Cardiac fibroblast (primary cell): ENCODE data around the gene NKAIN2.
A peak's percentile ranks its signal among the peaks of the same experiment; 100 is the strongest.

Experiments
- DNase-seq, 2 donors: peaks; one replicate each; pipeline versions ENCODE4 v3.0.0 to v3.0.0-alpha.2; 2010; ENCODE audit warnings: low read depth in 2 of 2
- H3K4me3 ChIP-seq, 2 donors: replicated peaks in 1 of 2; 1 replicate in 1 of 2; 2 replicates in 1 of 2; pipeline ENCODE4 v1.5.1; 2011; ENCODE audit warnings: low read depth in 2 of 2, low read length in 2 of 2, mild to moderate bottlenecking in 2 of 2, moderate library complexity in 1 of 2
- TF ChIP-seq, protein P1 (sequence below): IDR thresholded peaks from one replicate; pipeline ENCODE4 v1.5.1; 2011; ENCODE audit warnings: low read depth, mild to moderate bottlenecking, low read length, inconsistent platforms

The NKAIN2 gene

DNA sequence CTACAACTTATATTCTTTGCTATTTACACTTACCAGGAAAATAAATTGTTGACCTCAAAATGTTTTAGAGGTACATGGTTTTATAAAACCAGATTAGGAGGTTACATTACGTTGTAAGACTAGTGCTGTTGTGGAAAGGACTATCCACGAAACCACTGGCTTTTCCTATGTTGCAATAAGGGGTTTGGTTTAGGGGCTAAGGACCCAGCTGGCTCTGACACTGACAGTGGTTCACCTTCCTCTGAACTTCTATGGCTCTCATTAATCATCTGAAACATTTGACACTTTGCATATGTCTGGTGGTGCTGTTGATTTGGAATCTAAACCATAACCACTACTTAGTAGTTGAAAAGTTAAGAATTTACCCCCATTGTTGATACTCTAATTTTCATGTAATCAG, 186.7 kb downstream of the NKAIN2 start:
- DNase-seq = no peak
- TF ChIP-seq, protein P1, sequence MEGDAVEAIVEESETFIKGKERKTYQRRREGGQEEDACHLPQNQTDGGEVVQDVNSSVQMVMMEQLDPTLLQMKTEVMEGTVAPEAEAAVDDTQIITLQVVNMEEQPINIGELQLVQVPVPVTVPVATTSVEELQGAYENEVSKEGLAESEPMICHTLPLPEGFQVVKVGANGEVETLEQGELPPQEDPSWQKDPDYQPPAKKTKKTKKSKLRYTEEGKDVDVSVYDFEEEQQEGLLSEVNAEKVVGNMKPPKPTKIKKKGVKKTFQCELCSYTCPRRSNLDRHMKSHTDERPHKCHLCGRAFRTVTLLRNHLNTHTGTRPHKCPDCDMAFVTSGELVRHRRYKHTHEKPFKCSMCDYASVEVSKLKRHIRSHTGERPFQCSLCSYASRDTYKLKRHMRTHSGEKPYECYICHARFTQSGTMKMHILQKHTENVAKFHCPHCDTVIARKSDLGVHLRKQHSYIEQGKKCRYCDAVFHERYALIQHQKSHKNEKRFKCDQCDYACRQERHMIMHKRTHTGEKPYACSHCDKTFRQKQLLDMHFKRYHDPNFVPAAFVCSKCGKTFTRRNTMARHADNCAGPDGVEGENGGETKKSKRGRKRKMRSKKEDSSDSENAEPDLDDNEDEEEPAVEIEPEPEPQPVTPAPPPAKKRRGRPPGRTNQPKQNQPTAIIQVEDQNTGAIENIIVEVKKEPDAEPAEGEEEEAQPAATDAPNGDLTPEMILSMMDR = no peak
- no peak overlapping the region for H3K4me3 ChIP-seq

DNA sequence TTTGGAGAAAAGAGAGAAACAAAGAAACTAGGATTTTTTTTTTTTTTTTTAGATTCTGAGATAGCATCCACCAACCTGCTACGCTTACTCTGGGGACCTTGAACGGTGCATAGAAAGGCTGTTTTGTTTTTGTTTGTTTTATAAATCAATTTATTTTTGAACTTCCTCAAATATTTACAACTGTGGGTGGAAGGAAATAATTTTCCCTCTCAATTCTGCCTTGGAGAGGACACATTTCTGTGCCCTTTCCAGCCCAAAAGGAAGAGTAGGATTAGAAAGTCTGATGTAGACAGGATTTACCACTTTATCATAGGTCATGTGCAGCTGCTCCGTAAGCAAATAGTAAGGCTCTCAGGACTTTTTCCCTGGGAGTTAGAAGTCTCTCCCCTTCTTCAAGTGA, 190.5 kb downstream of the NKAIN2 start:
- TF ChIP-seq, protein P1 = no peak
- no peak overlapping the region for H3K4me3 ChIP-seq
- DNase-seq = no peak

GRCh38 chr6:123994891-123995635, 191.4 kb downstream of the NKAIN2 start:
- TF ChIP-seq, protein P1 = no peak
- no peak overlapping the region for H3K4me3 ChIP-seq
- no peak for DNase-seq

GRCh38 chr6:123997223-123997622, 193.6 kb downstream of the NKAIN2 start:
- no peak for DNase-seq
- TF ChIP-seq, protein P1 = no peak
- H3K4me3 ChIP-seq = no peak overlapping the region

DNA sequence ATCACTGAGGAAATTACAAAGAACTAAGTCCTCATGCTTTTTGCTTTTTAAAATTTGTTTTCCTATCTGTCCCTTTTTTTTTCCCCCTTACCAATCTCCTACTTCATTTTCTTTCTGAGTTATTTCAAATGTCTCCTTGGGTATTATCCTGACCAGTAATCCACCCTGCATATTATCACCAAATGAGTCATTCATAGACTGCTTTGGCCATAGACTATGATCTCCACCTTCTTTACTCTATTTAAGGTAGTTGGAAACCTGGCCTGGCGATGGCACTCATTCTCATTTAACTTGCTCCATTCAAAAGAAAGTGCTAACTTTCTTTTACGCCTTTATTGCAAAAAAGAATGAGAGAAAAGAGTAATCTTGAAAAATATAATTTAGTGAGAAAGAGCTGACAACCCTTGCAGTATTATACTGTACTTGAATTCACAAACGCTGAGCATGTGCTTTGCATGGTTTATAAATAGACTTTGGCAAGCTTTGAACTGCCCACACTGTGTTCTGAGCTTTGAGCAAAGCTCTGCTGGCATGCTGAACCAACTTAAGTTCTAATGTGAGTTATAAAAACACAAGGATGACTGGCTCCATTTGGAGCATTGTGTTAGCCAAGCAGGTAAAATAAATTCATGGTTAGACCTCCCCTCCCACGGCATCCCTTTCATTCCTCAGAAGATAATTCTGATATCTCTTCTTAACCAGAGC, 198.9 kb downstream of the NKAIN2 start:
- H3K4me3 ChIP-seq = no peak overlapping the region
- peak in 1 of 2 donors; percentile 1 for DNase-seq
- TF ChIP-seq, protein P1 = no peak

GRCh38 chr6:124007266-124007665, 203.6 kb downstream of the NKAIN2 start:
- no peak overlapping the region for H3K4me3 ChIP-seq
- TF ChIP-seq, protein P1 = no peak
- no peak for DNase-seq
